Measurements from ENCODE around the gene ATP1B2.
"Not testable (repeated sequence)": the region's sequence is repeated elsewhere in the genome, so short reads cannot be mapped to it uniquely, and the experiment has no call there.

ATP1B2 gene

DNA sequence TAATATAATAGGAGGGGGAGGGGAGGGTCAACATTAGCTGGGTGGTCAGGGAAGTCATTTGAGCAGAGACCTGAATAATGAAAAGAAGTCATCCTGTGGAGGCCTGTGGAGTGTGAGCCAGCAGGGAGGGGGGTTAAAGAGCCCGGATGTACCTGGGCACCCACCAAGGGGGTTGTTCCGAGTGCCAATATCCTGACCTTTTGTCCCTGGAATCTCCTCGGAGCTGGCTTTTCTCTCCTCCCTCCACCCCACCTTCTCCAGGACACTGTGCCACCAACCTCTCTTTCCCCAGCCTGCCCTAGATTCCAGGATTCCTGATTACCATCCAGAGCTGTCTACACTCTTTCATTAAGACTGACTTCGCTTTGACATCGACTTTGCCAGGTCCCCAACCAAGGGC is 14.6 kb upstream of the ATP1B2 start:
- DNase-seq: no peak

DNA sequence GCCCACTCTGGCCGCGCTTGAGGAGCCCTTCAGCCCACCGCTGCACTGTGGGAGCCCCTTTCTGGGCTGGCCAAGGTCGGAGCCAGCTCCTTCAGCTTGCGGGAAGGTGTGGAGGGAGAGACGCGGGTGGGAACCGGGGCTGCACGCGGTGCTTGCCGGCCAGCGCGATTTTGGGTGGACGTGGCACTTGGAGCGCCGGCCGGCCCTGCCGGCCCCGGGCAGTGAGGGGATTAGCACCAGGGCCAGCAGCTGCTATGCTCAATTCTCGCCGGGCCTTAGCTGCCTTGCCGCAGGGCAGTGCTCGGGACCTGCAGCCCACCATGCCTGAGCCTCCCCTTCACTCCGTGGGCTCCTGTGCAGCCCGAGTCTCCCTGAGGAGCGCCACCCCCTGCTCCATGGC is 9.9 kb upstream of the ATP1B2 start:
- no peak for DNase-seq

DNA sequence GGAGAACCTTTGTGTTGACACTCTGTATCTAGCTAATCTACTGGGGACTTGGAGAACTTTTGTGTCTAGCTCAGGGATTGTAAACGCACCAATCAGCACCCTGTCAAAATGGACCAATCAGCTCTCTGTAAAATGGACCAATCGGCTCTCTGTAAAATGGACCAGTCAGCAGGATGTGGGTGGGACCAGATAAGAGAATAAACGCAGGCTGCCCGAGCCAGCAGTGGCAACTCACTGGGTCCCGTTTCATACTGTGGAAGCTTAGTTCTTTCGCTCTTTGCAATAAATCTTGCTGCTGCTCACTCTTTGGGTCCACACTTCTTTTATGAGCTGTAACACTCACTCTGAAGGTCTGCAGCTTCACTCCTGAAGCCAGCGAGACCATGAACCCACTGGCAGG is 9.1 kb upstream of the ATP1B2 start:
- not testable (repeated sequence) for DNase-seq

DNA sequence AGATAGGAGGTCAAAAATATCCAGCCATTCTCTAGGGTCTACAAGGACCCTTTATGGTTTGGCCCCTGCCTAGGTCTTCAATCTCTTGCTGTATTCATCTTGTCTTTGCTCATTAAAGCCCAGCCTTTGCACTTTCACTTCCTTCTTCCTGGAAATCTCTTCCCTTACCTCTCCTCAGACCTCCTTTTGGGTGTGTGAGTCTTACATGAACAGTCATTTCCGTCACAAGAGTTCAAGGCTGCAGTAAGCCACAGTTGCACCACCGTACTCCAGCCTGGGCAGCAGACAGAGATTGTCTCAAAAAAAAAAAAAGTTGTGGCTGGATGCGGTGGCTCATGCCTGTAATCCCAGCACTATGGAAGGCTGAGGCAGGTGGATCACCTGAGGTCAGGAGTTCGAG is 6.0 kb upstream of the ATP1B2 start:
- no peak for DNase-seq

DNA sequence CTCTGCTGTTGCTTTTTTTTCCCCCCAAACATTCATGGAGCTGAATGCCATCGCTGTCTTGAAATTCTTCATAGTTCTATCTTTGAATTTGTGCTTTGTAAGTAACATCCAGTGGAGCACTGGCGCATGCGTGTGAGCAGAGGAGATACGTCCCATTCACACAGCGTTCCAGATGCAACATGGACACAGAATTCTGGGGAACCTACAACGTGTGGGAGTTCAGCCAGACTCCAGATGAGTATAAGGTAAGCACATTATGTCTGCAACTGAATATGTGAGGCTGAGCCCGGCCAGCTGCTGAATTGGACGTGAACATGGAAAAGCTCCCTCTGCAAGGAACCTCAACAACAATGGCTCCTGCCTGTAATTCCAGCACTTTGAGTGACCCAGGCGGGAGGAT is 4.3 kb upstream of the ATP1B2 start:
- no peak for DNase-seq

DNA sequence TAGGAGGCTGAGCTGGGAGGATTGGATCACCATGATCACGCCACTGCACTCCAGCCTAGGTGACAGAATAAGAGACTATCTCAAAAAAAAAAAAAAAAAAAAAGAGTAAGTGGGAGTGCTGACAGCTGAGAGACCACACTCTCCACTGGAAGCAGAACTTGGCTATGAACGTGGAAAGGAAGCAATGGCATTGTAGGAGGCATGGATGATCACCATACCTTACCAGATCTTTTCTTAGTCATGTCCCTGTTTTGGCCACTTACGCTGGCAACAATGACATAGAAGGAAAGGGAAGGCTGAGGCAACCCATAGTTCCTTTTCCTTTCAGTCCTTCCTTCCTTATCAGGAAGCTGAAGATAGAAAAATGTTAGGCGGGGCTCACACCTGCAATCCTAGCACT is 3.7 kb upstream of the ATP1B2 start:
- DNase-seq: no peak

DNA sequence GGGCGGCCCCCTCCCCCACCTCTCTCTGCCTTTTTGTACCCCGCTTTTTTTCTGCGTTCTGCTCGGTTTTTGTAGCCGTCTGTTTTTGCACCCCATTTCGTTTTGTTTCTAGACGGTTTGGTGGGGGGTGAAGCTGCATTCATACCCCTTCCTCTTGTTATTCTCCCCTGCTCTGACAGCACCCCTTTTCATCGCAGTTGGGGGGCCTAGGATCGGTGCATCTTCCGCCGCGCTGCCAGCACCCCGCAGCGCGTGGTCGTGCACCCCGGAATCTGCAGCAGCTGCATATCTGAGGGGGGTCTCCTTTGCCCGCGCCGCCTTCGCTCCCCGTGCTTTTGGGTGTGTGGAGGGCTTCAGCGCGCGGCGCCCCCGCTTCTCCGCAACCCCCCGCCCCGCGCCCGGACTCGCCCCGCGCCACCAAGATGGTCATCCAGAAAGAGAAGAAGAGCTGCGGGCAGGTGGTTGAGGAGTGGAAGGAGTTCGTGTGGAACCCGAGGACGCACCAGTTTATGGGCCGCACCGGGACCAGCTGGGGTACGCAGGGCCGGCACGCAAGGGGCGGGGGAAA is 455 bp downstream of the ATP1B2 start:
- no peak for DNase-seq

DNA sequence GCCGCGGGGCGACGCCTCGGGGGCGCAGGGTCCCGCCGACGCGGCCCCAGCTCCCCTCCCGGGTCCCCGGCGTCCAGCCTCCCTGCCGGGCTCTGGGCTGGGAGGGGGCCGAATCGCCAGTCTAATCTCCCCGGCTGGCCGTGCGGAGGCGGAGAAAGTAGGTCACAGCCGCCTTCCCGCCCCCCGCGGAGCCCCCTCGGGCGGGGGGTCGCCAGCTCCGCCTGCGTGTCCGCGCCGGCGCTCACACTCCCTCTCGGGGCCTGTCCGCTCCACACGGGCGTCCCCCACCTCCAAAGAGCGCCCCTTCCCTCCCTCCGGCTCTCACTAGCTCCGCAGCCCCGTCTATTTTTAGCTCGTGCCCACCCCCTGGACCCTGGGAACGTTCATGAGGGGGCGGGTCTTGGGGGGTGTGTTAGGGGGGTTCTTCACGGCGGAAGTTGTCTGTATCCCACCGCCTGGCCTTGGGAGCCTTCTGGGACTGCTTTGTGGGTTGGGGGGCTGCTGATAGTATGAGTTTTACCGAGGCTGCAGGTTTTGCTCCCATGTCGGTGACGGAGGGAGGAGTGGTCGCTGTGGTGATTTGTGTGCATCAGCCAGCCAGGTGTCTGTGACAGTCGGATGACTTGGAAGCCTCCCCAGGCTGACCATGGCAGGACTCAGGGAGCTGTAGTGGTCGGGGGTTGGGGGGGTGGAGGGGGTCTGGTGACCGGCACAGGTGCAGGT is 1.1 kb downstream of the ATP1B2 start:
- no peak for DNase-seq

DNA sequence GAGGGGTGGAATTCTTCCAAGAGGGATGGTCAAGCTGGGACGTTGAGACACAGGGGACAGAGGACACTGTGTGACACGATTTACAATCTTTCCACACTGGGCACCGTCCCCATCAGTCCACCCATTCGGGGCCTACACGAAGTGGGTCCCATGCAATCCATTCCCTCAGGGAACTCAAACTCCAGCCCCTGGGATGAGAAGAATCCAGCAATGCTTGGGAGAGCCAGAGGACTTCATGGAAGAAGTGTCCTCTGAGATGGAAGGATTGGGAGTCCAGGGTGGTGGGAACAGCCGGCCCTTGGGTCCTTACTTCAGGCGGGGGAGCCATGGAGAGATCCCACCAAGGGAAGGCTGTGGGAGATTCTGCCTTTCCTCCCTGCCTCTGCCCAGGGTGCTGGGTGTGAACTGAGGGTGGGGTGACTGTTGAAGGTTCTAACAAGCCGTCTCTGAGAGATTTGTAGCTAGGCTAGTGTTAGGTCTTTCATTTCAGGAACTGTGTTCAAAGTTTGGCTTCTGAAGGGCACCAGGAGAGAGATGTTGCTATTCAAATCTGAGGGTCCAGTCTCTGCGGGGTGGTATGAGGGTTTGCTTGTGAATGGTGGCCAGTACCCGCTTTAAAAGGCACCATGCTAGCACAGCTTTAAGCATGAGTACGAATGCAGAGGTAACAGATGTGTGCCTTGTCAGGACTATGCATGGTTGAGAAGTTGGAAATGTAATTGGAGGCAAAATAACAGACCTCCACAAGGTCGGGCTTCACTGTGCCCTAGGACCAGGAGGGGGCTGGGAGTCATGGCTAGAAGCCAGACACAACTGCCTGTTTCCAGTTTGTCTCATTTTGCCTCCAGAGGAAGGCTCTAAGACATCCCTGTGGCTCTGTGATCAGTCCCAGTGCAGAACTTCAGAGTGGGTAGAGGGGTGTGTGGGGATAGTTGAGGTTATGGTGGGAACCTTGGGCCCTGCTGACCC is 1.9 kb downstream of the ATP1B2 start:
- no peak for DNase-seq

DNA sequence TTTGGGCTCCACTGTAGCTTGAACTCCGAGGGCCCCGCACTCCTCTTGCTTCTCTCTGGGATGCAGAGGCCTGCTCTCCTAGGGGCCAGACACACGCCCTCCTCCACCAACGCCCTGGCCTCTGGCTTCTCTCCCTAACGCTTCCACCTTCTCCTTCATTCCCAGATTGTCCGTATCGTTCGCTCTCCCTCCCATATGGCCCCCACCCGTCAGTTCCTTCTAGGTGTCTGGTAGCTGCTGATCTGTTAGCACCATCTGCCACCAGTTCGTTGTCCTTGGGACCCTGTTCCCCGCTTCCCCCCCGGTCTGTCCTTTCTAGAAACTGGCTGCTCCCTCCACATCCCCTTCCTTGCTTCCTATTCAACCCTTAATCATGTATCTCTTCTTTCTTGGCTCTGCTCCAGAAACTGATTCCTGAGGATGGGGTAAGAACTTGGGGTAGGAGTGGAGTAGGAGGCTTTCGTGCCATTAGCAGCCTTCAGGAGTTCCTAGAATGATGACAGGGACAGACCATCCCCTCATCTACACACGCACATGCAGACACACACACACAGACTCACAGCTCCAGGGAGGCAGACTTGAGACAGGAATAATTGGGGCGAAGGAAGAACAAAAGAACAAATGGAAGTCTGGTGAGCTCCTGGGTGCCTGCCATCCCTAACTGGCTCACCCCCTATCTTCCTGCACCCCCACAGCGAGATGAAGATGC is 4.3 kb downstream of the ATP1B2 start:
- no peak for DNase-seq

DNA sequence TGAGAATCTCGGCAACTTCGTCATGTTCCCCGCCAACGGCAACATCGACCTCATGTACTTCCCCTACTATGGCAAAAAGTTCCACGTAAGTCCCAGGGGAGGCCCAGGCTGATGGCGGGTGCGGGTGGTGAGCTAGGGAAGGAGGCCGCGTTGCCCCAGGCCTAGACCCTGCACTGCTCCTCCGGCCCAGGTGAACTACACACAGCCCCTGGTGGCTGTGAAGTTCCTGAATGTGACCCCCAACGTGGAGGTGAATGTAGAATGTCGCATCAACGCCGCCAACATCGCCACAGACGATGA is 4.8 kb downstream of the ATP1B2 start:
- no peak for DNase-seq

DNA sequence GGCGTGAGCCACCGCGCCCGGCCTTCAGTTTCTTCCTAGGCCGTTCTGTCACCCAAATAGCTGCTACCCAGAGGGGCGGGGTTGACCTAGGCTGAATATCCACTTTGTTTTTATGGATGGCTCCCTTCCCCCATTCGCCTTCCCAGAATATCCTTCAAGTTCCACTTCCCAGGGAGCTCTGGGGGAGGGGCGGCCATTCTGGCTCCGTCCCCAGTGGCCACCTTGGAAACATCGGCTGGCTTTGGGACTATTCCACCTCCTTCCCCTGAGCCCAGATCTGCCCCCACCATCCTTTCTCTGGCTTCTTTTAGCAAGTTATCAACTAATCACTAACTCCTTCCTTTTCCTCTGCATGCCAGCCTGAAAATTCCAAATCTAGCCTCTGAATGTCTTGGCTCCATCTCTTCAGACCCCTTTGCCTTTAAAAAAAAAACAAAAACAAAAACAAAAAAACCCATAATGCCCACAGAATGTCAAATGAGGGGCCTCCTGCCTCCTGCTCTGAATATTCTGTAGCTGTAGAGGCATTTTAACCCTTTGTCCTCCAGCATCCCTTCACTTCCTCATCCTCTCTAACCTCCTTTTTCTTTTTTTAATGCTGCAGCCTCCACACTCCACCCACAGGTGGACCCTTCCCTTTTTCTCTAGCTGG is 6.4 kb downstream of the ATP1B2 start:
- DNase-seq: no peak

DNA sequence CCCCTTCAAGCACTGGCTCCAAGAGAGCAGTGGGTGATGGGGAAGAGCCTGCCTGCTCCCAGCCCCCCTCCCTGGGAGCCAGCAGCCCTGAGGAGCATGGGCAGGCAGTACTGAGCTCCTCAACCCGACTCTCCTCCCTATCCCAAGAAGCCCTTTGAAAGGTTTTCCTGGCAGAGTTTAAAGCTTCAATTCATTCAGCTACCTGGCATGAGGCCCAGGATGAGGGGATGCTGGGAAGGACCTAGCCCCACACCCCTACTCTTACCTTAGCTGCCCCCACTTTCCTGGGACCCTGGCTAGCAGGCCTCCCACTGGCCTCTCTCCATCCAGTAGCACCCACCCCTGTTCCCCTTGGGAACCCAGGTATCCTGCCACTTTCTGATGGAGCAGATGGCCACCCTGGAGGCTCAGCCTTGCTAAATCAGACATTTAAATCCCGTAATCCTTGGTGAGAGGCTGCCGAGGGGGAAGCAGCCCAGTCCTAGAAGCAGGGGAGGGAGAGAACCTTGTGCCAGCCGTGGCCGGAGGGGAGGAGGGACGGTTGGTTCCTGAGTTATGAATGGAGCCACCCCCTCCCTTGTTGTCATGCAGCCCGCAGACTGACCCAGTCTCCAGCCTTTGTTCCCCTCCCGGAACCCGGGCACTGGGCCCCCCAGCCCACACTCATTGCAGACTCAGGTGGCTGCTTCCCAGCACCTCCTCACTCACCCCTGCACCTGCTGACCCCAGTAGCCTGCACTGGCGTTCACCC is 17.1 kb downstream of the ATP1B2 start:
- DNase-seq: no peak

DNA sequence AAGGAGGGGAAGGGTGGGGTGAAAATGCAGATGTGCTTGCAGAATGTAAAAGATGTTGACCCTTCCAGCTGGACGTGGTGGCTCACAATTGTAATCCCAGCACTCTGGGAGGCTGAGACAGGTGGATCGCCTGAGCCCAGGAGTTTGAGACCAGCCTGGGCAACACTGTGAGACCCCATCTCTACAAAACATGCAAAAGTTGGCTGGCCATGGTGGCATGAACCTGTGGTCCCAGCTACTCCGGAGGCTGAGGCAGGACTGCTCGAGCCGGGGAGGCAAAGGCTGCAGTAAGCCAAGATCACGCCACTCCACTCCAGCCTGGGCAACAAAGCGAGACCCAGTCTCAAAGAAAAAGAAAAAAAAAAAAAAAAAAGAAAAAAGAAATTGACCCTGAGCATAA is 17.8 kb downstream of the ATP1B2 start:
- no peak for DNase-seq

DNA sequence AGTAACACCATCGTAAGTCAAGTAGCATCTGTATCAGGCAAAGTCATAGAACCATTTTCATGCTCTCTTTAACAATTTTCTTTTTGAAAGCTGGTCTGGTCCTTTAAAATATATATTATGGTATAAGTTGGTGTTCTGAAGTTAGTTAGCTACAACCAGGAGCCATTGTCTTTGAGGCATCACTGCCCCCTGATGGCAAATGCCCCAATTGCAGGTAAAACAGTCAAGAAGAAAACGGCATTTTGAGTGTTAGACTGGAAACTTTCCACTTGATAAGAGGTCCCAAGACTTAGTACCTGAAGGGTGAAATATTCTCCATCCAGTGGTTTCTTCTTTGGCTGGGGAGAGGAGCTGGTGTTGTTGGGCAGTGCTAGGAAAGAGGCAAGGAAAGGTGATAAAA is 22.5 kb downstream of the ATP1B2 start:
- DNase-seq: peak; percentile 69

DNA sequence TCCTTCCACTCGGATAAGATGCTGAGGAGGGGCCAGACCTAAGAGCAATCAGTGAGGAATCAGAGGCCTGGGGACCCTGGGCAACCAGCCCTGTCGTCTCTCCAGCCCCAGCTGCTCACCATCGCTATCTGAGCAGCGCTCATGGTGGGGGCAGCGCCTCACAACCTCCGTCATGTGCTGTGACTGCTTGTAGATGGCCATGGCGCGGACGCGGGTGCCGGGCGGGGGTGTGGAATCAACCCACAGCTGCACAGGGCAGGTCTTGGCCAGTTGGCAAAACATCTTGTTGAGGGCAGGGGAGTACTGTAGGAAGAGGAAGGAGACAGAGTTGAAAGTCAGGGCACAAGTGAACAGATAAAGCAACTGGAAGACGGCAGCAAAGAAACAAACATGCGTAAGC is 24.2 kb downstream of the ATP1B2 start:
- no peak for DNase-seq

DNA sequence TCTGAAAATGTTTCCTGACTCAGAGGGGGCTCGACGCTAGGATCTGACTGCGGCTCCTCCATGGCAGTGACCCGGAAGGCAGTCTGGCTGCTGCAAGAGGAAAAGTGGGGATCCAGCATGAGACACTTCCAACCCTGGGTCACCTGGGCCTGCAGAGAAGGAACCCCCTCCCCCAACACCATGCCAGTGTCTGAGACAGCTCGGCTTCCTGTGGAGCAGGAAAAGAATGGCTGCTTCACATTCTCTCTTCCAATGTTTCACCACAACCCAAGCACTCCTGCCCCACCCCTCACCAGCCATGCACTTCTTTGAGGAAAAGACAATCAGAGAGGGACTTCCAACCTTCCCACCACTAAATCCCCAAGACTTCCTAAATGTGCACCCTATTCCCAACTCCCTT is 25.8 kb downstream of the ATP1B2 start:
- DNase-seq: no peak

DNA sequence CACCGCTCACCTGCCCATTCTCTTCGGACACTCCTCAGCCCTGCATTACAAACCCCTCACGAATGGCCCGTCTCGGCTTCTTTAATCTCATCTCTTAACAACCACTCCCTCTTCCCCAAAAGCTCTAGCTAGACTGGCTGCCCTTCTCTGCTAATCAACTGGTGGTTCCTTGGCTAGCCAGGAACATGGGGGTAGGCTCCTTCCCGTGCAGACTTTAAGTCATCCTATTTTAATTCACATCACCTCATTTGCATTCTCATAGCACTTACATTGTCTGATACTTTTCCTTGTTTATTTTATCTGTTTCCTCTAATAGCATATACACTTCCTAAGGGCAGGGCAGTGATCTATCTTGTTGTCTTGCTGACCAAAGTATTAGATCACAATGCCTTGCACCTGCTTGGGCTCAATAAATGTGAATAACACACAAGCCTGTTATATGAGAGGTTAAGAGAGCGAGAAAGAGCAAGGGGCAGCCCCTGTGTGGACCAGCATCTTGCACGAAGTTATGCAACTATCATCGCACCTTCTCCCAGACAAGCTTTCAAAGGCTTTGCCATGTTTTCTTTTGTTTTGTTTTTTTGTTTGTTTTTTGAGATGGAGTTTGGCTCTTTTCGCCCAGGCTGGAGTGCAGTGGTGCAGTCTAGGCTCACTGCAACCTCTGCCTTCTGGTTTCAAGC is 26.8 kb downstream of the ATP1B2 start:
- DNase-seq: no peak

DNA sequence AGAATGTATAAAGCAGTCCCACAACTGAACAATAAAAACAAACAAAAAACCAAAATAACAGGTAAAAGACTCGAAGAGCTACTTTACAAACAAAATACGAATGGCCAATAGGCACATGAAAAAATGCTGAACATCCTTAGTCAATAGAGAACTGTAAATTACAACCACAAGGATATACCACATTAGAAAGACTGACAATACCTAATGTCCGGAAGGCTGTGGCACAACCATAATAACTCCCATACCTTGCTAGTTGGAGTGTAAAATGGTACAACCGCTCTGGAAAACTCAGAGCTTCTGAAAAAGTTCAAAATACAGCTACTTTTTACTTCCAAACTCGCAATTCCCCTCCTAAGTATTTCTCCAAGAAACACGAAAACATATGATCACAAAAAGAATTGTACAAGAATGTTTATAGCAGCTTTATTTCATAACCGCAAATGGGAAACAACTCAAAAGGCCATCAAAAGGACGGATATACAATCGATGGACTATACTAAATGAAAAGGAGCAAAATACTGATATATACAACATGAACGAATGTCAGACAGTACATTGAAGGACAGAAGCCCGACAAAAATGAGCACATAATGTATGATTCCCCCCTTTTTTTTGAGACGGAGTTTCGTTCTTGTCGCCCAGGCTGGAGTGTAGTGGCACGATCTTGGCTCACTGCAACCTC is 34.3 kb downstream of the ATP1B2 start:
- no peak for DNase-seq

DNA sequence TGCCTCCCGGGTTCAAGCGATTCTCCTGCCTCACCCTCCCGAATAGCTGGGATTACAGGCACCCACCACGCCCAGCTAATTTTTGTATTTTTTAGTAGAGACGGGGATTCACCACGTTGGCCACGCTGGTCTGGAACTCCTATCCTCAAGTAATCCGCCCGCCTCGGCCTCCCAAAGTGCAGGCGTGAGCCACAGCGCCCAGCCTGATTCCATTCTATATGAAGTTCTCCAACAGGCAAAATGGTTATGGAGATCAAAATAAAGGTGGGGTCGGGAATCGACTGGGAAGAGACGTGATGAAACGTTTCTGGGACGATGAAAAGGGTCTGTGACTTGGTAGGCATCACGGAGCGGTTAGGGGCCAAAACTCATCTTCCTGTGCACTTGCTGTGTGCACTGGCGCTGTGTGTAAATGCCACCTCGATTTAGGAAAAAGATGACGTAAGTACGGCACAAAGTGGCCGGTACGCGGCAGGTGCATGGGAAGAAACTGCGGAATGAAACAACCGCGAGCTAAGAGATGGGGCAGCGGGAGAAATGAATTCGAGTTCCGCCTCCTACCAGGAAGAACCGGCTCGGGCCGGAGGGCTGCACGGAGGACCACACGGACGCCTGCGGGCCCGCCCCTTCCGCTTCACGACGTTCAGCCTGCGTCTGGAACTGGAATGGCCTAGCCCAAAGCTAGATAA is 35.0 kb downstream of the ATP1B2 start:
- peak; percentile 85 for DNase-seq

All from activated CD4-positive, CD25-positive, alpha-beta regulatory T cell treated with anti-CD3 and anti-CD28 coated beads, Interleukin-2, amount 50 U/mL, for 72 hours (primary cell).